GM19372 (cell line): Measurements from ENCODE around the gene MBD4.
A peak's percentile ranks its signal among the peaks of the same experiment; 100 is the strongest.

Experiments used
- ATAC-seq: cut with Tn5 transposase; IDR thresholded peaks from one replicate; pipeline ENCODE4 v1.9.1; 2021; ENCODE audit warnings: mild to moderate bottlenecking, low read depth, moderate library complexity; ENCODE audit not compliant: unreplicated experiment

Gene MBD4

DNA sequence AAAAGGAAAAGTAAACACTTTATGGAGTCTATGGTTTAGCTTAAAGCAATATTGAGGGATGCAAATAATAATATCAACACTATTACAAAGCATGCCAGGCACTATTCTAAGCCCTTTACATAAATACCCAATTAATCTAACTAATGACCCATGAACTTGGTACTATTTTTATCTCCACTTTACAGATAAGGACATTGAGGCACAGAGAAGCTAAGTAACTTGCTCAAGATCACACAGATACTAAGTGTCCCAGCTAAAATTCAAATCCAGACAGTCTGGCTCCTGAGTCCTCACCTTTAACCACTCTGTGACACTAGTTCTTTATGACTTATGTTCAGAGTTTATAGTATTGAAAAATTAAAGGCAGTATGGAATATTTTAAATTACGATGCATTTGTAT, 5.6 kb downstream of the MBD4 start:
- no peak for ATAC-seq

DNA sequence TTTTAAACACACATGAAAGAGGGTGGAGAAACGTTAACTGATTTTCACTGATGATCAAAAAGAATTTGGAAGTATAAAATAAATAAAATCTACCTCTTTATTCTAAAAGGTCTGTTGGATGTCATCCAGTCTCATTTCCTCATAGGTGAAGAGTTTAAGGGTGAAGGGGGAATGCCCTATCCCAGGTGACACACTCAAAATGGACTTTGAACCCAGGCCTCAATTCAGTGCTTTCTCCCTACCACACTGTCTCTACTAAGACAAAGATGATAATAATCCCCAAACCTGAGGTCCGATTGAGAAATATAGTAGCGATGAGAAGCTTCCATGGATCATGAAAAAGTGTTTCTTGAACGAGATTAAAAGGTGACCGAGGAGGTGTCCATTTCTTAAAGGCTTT, 6.2 kb downstream of the MBD4 start:
- no peak for ATAC-seq

DNA sequence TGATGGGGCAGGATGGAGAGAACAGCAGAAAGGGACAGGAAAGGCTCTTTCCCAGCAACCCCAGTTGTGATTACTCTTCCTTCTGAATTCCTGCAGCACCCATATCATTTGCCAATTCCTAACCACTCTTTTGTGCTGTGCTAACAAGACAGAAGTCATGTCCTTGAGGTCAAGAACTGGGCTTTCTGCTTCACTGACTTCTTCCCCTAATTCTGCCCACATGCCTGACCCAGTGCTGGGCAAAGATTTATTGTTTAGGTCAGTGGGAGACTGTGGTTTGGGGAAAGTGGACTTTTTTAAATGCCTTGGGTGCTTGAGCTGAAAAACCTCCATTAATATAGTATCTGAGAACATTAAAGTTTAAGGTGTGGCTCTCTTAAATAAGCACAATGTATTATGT, 7.1 kb downstream of the MBD4 start:
- no peak for ATAC-seq

DNA sequence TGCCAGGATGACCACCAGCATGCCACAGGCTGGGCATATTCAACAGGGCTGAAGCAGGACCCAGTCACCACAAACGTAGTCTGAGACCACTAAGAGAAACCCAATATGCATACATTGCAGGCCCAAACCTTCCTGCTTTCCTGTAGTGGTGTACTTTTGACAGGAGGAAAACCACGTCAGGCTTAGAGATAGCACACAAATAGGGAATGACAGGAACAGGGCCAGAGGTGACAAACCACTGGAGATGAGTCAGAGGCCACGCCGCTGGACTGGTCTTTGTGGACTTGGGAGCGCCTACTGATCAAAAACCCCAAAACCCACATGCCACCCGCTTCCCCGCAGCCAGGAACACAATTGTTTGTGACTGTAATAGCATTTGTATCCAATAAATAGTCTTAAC, 7.7 kb downstream of the MBD4 start:
- ATAC-seq, result no peak

DNA sequence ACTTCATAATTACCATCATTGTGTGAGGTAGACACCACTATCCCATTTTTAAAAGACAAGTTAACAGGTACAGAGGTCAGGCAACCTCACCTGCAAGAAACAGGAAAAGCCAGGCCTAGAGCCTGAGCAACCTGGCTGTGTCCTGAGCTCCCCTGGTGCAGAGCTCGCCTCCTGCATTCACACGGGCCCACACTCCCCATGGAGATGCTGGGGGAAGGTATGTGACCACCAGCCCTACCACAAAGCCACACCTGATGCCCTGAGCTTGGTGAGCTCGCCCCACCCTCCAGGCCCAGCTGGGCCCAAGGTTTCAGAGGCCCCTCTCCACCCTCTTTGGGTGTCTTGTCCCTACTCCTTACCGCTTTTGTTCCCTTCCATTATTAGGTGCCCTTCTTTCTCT, 10.1 kb downstream of the MBD4 start:
- ATAC-seq, result no peak

DNA sequence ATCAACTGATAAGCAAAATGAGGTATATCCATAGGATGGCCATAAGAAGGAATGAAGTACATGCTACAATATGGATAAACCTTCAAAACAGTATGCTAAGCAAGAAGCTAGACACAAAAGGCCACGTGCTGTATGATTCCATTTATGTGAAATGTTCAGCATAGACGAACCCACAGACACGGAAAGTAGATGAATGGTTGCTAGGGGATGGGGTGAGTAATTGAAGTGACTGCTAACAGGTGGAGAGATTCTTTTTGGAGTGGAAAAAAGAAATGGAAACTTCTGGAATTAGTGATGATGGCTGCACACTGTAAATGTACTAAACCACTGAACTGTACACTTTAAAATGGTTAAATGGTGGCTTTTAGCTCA, 10.7 kb downstream of the MBD4 start:
- no peak for ATAC-seq

DNA sequence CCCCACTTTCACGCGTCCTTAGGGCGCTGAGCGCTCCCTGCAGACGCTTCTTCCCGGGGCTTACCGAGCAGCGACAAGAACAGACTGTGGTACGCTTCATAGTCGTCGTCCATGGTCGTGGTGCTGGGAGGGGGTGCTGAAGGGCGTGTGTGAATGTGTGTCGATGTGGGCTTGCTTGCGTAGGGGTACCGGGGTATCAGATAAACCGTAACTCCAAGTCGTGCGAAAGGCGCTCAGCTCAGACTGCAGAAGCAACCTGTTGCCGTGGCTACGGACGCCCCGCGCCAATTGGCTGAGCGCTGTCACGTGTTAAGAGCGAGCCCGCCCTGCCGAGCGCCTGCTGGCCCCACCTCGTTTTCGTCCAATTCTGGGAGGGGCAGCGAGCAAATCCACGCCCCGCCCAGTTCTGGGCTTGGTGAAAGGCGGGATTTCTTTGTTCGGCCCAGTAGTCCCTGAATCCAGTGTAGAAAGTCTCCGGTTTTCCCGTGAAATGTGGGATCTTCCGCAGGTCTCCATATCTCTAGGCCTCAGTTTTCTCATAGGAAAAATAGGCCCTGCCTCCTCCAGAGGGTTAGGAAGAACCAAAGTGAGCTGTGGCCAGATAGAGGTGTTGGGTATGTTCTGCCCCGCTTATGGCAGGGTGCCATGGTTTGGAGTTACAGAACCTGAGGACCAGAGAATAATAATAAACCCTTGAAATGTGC, 11.2 kb downstream of the MBD4 start, which contains the start of gene EFCAB12:
Gene EFCAB12, minus strand, starts transcription at position 261 of the 704 bp plus-strand sequence. Its CDS starts 148 bp downstream, at position 113.
- ATAC-seq, result peak; percentile 86

DNA sequence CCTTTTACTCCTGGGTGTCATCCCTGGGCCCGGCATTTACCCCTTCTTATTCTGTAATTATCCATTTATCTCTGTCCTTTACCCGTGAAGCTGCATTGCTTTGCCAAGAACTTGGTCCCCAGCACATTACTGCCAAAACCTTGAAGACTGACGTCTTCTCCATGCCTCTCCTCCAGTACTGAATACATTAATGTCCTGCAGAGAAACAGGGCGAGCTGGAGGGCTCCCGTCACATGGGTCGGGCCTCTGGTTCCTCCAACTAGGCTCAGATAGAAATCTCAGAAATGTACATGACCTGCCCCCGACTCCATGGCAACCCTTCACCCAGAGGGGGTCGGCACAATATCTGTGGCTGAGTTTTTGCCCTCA, 11.8 kb downstream of the MBD4 start:
- no peak for ATAC-seq

DNA sequence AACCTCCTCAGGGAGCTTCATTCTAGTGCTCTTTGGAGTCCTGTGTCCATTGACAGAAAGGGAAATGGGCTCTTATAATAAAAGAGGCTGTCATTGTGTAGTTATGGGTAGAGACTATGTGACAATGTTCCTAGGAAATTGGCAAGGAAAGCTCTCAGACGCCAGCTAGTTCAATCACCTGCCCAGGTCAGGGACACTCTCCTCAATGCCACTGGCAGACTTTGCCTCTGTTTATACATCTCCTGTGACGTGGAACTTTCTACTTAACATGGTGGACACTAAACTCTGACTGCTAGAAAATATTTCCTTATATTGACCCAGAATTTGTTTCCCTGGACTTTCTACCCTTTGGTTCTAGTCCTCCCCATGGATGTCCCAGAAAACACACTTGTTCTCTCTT, 14.1 kb downstream of the MBD4 start:
- no peak for ATAC-seq

DNA sequence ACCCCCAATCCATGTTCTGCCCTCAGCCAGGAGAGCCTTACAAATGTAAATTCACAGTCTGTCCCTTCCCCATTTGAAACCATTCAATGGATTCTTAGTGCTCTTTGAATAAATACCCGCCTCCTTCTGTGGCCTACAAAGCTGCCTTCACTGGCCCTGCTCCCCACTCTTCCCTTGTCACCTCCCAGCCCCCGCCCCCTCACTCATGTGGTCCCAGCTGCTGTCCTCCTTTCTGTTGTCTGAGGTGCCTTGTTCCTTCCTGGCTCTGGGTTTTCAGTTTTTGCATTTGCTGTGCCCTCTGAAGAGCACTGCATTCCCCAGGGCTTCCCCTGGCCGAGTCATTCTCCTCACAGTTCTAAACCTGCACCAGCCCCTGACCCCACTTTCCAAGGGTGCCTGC, 14.5 kb downstream of the MBD4 start:
- no peak for ATAC-seq

DNA sequence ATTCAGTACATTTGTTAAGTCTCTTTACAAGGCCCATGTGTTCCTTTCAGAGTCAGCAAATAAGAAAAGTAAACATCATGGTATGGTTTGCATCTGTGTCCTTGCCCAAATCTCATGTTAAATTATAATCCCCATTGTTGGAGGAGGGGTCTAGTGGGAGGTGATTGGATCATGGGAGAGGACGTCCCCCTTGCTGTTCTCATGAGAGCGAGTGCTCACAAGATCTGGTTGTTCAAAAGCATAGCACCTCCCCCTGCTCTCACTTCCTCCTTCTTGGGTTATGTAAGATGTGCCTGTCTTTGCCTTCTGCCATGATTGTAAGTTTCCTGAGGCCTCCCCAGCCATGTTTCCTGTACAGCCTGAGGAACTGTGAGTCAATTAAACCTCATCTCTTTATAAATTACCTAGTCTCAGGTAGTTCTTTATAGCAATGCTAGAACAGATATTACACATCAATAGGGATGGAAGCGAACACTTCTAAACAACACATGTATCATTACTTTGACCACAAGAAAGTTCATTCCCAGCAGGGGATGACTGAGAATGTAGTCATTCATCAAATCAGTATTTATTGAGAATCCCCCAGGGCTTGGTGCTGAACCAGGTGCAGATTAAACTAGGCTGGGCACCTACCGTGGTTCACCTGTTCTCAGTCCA, 15.4 kb downstream of the MBD4 start:
- ATAC-seq, result no peak

DNA sequence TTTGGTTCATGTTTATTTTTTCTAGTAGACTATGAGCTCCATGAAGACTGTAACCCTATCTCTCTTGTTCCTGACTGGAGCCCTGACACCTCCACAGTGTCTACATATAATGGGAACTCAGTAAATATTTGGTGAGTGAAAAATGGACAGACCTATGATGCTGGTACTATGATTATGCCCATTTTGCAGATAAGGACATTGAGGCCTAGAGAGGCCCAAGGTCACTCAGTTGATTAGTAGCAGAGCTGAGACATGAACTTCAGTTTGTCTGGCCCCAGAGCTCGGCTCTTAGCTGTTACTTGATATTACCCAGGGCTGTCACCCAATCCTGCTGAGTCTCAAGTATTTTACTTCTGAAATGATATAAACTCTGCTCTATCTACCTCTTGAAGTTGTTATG, 16.9 kb downstream of the MBD4 start:
- no peak for ATAC-seq

DNA sequence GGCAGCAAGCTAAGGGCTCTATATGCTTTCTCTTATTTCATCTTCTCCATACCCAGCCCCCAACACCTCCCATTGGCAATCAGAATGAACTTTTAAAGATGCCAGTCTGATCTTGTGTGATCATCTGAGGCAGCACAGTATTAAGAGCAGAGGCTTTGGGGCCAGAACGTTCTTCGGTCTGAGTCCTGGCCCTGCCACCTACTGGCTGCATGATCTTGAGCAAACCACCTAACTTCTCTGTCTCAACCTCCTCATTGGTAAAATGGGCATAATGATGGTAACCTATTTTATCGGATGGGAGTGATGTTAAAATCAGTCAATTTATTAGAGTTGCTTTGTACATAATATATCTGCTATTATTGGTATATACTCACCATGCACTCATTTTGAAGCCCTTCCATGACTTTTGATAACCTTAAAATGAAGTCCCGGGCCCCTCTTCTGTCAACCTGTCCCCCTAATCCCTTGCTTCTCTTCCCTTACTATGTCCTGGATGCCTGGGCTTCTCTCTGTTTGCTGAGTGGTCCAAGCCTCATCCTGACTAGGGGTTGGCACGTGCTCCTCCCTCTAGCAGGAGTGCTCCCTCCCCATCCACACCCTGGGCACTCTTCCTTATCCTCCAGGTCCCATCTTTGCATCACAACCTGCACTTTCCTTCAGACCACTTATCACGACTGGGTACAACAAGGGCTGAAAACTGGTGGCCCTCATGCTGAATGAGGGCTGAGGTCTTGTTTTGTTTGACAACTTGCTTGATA, 17.6 kb downstream of the MBD4 start:
- no peak for ATAC-seq

DNA sequence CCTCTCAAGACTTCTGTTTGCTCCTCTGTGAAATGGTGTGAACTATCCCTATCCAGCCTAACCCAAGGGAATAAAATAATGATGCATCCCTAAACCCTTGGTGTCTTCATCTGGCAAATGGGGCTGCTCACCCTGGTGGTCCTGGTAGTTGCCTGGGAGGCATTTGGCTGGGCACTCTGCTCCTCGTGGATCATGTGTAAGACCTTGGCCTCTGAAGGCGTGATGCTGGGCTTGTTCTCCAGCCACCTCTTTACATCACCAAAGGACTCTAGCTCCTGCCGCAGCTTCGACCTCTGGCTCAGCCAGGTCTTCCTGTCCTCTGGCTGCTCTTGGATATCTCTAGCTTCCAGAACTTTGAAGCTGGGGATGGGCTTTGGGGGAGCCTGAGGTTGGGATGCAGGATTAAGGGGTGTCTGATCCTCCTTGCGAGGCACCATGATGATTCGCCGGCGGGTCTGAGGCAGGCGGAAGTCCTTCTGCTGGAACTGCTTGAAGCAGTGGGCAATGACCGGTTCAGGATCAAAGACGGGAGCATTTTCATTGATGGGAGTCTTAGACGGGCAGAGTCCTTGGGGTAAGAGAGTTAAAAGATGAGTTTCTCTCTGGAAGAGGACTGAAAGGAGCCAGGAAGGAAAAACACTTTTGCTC, 18.4 kb downstream of the MBD4 start:
- ATAC-seq, result no peak

DNA sequence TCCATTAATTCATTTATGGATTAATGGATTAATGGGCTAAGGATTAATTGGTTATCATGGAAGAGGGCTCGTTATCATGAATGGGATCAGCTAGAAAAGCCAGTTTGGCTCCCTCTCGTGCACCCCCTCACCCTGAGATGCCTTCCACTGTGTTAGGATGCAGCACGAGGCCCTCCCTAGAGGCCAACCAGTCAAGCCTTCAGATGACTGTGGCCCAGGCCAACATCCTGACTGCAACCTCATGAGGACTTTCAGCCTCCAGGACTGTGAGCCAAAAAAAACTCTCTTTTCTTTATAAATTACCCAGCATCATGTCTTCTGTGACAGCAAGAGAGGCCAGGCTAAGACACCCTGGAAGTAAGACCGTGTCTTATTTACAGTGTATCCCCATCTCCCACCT, 20.3 kb downstream of the MBD4 start:
- ATAC-seq, result no peak

DNA sequence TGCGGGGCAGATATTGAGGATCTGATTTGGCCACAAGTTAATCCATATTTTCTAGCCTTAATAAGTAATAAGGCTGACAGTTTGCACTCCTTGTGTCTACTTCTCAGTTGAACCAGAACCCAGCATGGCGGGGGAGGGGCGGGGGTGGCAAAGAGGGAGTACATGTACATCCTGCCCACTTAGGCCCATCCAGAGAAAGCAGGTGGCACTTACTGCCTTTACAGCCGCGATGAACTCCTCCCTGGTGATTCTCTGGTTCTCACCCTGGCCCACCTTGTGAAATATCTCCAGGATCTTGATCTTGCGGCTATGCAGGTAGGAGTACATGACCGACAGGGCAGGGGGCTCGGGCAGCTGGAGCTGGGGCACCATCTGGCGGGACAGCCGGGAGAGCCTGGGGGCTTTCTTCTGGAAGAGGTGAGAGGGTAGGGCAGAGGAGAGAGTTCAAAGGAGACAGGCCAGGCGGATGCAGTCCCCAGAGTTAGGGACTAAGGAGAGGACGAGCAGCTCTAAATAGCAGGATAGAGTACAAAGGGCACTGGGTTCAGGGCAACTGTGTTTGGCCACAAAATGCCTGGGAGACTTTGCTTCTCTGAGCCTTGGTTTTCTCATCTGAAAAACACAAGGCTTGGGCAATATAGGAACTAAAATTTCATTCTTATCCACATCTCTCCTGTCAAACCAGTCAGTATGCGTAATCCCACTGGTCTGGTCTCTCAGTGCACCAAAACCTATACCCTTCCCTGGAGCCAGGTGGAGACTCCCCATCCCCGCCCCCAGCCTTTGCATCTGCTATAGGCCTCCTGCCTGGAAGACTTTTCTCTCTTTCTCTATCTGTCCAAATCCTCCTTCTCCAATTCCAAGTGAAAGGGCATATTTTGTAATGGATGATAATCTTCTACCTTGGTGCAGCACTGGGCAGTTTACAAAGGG, 21.4 kb downstream of the MBD4 start:
- ATAC-seq, result no peak

DNA sequence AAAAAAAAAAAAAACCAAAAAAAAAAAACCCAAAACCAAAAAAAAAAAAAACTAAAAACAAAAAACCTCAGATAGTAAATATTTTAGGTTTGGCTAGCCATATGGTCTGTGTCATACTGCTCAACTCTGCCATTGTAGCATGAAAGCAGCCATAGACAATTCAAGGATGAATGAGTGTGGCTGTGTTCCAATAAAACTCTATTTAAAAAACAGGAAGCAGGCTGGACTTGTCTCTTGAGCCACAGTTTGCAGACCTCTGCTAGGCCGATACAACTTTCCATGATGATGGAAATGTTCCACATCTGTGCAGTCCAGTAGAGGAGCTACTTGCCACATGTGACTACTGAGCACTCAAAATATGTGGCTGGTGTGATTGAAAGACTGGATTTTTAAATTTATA, 22.4 kb downstream of the MBD4 start:
- ATAC-seq, result no peak

DNA sequence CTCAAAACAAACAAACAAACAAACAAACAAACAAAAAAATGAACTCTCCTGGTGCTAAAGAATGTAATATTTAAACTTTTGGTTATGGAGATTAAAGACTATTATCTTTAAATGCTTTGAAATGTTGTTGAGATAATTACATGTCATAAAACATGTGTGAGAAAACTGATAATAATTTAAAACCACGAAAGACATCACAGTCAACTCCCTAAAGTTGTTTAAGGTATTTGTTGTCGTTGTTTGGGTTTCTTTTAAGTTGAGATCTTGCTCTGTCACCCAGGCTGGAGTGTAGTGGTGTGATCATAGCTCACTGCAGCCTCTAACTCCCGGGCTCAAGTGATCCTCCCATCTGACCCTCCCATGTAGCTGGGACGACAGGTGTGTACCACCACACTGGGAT, 23.3 kb downstream of the MBD4 start:
- no peak for ATAC-seq

DNA sequence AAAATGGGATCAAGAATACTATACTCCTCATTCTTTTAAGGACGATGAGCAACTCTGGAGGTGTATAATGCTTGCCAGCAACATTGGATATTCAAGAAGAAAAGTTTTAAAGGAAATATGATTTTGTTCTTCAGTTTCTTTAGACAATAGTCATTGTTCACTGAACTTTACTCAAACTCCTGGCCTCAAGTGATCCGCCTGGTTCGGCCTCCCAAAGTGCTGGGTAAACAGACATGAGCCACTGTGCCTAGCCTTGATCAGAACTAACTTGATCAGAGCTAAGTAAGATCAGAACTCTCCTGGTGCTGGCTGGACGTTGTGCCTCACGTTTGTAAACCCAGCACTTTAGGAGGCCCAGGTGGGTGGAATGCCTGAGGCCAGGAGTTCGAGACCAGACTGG, 23.9 kb downstream of the MBD4 start:
- ATAC-seq, result no peak

DNA sequence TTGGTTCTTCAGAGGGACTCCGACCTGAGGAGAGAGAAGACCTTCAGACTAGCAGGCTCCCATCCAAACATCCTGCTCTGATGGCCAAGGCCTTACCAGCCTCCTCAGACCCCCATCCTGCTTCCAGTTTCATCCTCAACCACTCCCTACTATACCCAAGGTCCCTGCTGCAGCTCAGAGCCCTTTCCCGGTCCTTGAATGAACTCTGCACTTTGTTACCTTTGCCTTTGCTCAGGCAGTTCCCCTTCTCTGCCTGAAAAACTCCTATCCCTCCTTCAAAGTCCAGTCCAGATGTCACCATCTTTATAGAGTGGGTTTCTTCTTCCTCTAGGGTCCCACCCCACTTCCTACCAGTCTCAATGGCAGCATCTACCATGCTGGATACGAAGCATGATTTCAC, 24.4 kb downstream of the MBD4 start:
- ATAC-seq, result no peak
